TTC549 (cell line): ENCODE measurements around the gene NTHL1.

ENCODE experiments used
- FAIRE-seq: peaks from 2 replicates; lab custom pipeline; 2012; peaks lifted over from hg19 to GRCh38; lab: Jason Lieb, UNC

NTHL1 gene

GRCh38 chr16:2083876-2084780 lies 36.5 kb upstream of the NTHL1 start:
- no peak for FAIRE-seq

GRCh38 chr16:2083409-2083808 lies 35.8 kb upstream of the NTHL1 start:
- no peak for FAIRE-seq

GRCh38 chr16:2082983-2083364 lies 35.3 kb upstream of the NTHL1 start:
- FAIRE-seq, result no peak

- no peak for FAIRE-seq
These were observed 34.7 kb upstream of the NTHL1 start for GRCh38 chr16:2082171-2082982.

GRCh38 chr16:2081201-2082084 lies 33.8 kb upstream of the NTHL1 start:
- FAIRE-seq, result no peak

GRCh38 chr16:2079991-2080390 lies 32.4 kb upstream of the NTHL1 start:
- no peak for FAIRE-seq

- FAIRE-seq, result no peak
These were observed 31.7 kb upstream of the NTHL1 start for GRCh38 chr16:2079311-2079800.

GRCh38 chr16:2078691-2079090 lies 31.1 kb upstream of the NTHL1 start:
- no peak for FAIRE-seq

- no peak for FAIRE-seq
These were observed 30.5 kb upstream of the NTHL1 start for GRCh38 chr16:2078096-2078495.

GRCh38 chr16:2077696-2078095 lies 30.1 kb upstream of the NTHL1 start:
- FAIRE-seq, result no peak

GRCh38 chr16:2077016-2077415 lies 29.4 kb upstream of the NTHL1 start:
- no peak for FAIRE-seq

- FAIRE-seq, result no peak
These were observed 28.6 kb upstream of the NTHL1 start for GRCh38 chr16:2076072-2076865.

- no peak for FAIRE-seq
These were observed 28.0 kb upstream of the NTHL1 start for GRCh38 chr16:2075631-2076030.

GRCh38 chr16:2074071-2074470 lies 26.4 kb upstream of the NTHL1 start:
- no peak for FAIRE-seq

GRCh38 chr16:2072926-2073325 lies 25.3 kb upstream of the NTHL1 start:
- no peak for FAIRE-seq

GRCh38 chr16:2071454-2072202 lies 24.0 kb upstream of the NTHL1 start:
- no peak for FAIRE-seq

- FAIRE-seq, result no peak
These were observed 23.2 kb upstream of the NTHL1 start for GRCh38 chr16:2070576-2071453.

GRCh38 chr16:2066139-2066538 lies 18.5 kb upstream of the NTHL1 start:
- no peak for FAIRE-seq

GRCh38 chr16:2064368-2064945 lies 16.8 kb upstream of the NTHL1 start:
- FAIRE-seq, result no peak
